Loucy (cell line): Measurements from ENCODE around the gene BCAP29.
A peak's percentile ranks its signal among the peaks of the same experiment; 100 is the strongest.

Source experiments
- H2AFZ ChIP-seq: fragments of 200-600 bp; sonication (generic); 2 replicates; pipeline ENCODE4 v1.6.0; 2016; ENCODE audit warnings: antibody characterized with exemption, mild to moderate bottlenecking, low read length, moderate library complexity
- H3F3A ChIP-seq: fragments of 200-600 bp; 2 replicates; pipeline ENCODE4 v1.6.0; 2016; ENCODE audit warnings: antibody characterized with exemption, low read depth, mild to moderate bottlenecking
- H3K27me3 ChIP-seq: fragments of 200-600 bp; sonication (generic); 2 replicates; pipeline ENCODE4 v1.6.1; 2014; ENCODE audit warnings: low read length, mild to moderate bottlenecking; ENCODE audit not compliant: insufficient read depth, poor library complexity, severe bottlenecking
- H3K36me3 ChIP-seq: fragments of 200-600 bp; sonication (generic); 2 replicates; pipeline ENCODE4 v1.6.1; 2016; ENCODE audit warnings: low read length; ENCODE audit not compliant: insufficient read depth
- H3K4me1 ChIP-seq: fragments of 200-600 bp; sonication (generic); 2 replicates; pipeline ENCODE4 v1.5.1; 2014; ENCODE audit warnings: low read length, mild to moderate bottlenecking; ENCODE audit not compliant: insufficient read depth, poor library complexity, severe bottlenecking
- H3K4me2 ChIP-seq: fragments of 200-600 bp; sonication (generic); 2 replicates; pipeline ENCODE4 v1.6.0; 2014; ENCODE audit warnings: antibody characterized with exemption, low read length, low read depth, mild to moderate bottlenecking; ENCODE audit not compliant: poor library complexity, severe bottlenecking
- H3K4me3 ChIP-seq: fragments of 200-600 bp; sonication (generic); 2 replicates; pipeline ENCODE4 v1.5.1; 2014; ENCODE audit warnings: low read length, mild to moderate bottlenecking, mixed read lengths; ENCODE audit not compliant: poor library complexity, severe bottlenecking
- H3K79me2 ChIP-seq: fragments of 200-600 bp; sonication (generic); 2 replicates; pipeline ENCODE4 v1.6.1; 2014; ENCODE audit warnings: low read length; ENCODE audit not compliant: insufficient read depth
- H3K9ac ChIP-seq: fragments of 200-600 bp; sonication (generic); 2 replicates; pipeline ENCODE4 v1.6.0; 2014; ENCODE audit warnings: mild to moderate bottlenecking, low read depth, low read length, moderate library complexity; ENCODE audit not compliant: poor library complexity, severe bottlenecking
- H3K9me2 ChIP-seq: fragments of 200-600 bp; sonication (generic); replicated peaks from 2 replicates; pipeline ENCODE4 v1.6.1; 2016; ENCODE audit warnings: low read depth, low read length, mixed read lengths
- H3K9me3 ChIP-seq: fragments of 200-600 bp; sonication (generic); 2 replicates; pipeline ENCODE4 v1.6.1; 2014; ENCODE audit warnings: mild to moderate bottlenecking, antibody characterized with exemption, low read length, low read depth; ENCODE audit not compliant: insufficient read depth
- H4K20me1 ChIP-seq: fragments of 200-600 bp; sonication (generic); 2 replicates; pipeline ENCODE4 v1.6.0; 2014; ENCODE audit warnings: antibody characterized with exemption, low read length, mild to moderate bottlenecking; ENCODE audit not compliant: insufficient read depth, poor library complexity, severe bottlenecking
- EZH2phosphoT487 ChIP-seq: fragments of 200-600 bp; IDR thresholded peaks from 2 replicates; pipeline ENCODE4 v1.6.1; 2018; ENCODE audit warnings: antibody characterized with exemption, mild to moderate bottlenecking, moderate library complexity, borderline replicate concordance
- TF ChIP-seq, protein P1 (sequence below): fragments of 200-600 bp; sonication (generic); conservative IDR thresholded peaks from 2 replicates; pipeline ENCODE4 v1.5.1; 2014; ENCODE audit warnings: mild to moderate bottlenecking, antibody characterized with exemption, low read length

Gene BCAP29

GRCh38 chr7:107628461-107629064 lies 48.5 kb downstream of the BCAP29 start:
- Histone ChIP-seq H3K9ac (no peak overlapping the region), H3K9me3 (no peaks in the 10 kb centered on the region), H3K79me2 (no peaks in the 10 kb centered on the region), H3K4me2 (no peak overlapping the region), H3K4me1 (peaks cover 12% of the 10 kb centered on the region), H3K9me2 (no peaks in the 10 kb centered on the region), H3K36me3 (no peaks in the 10 kb centered on the region), H3K27me3 (no peaks in the 10 kb centered on the region), H4K20me1 (no peaks in the 10 kb centered on the region), H2AFZ (0 out of 2 replicates have a peak overlapping the region, but pooled peaks have one; percentile 2), H3F3A (no peaks in the 10 kb centered on the region), H3K4me3 (no peak overlapping the region)
- TF ChIP-seq, protein P1, sequence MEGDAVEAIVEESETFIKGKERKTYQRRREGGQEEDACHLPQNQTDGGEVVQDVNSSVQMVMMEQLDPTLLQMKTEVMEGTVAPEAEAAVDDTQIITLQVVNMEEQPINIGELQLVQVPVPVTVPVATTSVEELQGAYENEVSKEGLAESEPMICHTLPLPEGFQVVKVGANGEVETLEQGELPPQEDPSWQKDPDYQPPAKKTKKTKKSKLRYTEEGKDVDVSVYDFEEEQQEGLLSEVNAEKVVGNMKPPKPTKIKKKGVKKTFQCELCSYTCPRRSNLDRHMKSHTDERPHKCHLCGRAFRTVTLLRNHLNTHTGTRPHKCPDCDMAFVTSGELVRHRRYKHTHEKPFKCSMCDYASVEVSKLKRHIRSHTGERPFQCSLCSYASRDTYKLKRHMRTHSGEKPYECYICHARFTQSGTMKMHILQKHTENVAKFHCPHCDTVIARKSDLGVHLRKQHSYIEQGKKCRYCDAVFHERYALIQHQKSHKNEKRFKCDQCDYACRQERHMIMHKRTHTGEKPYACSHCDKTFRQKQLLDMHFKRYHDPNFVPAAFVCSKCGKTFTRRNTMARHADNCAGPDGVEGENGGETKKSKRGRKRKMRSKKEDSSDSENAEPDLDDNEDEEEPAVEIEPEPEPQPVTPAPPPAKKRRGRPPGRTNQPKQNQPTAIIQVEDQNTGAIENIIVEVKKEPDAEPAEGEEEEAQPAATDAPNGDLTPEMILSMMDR, result no peak
- no peak for TF ChIP-seq EZH2phosphoT487

DNA sequence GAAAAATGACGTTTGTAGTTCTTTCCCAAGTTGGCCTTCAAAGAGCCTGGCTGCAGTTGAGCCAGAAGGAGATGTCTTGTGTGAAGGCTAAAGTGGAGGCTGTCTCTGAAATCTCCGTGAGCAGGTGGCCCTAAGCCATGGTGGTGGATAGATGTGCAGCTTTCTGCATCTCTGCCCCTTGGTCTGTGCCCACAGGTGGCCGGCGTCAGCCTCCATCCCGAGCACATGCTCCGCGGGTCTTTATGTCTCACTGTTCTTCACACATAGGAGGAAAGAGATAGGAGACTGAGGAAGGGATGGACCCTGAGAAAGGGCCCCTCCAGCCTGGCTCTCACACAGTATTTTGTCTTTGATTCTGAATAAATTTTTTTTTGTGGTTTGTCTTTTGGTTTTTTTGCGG lies 50.3 kb downstream of the BCAP29 start:
- H3K9me3 ChIP-seq, result no peaks in the 10 kb centered on the region
- no peaks in the 10 kb centered on the region for H3K79me2 ChIP-seq
- H3K27me3 ChIP-seq, result no peaks in the 10 kb centered on the region
- peaks cover 12% of the 10 kb centered on the region for H3K4me1 ChIP-seq
- H3K36me3 ChIP-seq, result no peaks in the 10 kb centered on the region
- no peak overlapping the region for H3K4me3 ChIP-seq
- no peaks in the 10 kb centered on the region for H3F3A ChIP-seq
- no peak overlapping the region for H2AFZ ChIP-seq
- H3K9me2 ChIP-seq, result no peaks in the 10 kb centered on the region
- TF ChIP-seq, protein P1, result no peak
- no peak for TF ChIP-seq EZH2phosphoT487
- H4K20me1 ChIP-seq, result no peaks in the 10 kb centered on the region
- no peak overlapping the region for H3K4me2 ChIP-seq
- no peak overlapping the region for H3K9ac ChIP-seq

DNA sequence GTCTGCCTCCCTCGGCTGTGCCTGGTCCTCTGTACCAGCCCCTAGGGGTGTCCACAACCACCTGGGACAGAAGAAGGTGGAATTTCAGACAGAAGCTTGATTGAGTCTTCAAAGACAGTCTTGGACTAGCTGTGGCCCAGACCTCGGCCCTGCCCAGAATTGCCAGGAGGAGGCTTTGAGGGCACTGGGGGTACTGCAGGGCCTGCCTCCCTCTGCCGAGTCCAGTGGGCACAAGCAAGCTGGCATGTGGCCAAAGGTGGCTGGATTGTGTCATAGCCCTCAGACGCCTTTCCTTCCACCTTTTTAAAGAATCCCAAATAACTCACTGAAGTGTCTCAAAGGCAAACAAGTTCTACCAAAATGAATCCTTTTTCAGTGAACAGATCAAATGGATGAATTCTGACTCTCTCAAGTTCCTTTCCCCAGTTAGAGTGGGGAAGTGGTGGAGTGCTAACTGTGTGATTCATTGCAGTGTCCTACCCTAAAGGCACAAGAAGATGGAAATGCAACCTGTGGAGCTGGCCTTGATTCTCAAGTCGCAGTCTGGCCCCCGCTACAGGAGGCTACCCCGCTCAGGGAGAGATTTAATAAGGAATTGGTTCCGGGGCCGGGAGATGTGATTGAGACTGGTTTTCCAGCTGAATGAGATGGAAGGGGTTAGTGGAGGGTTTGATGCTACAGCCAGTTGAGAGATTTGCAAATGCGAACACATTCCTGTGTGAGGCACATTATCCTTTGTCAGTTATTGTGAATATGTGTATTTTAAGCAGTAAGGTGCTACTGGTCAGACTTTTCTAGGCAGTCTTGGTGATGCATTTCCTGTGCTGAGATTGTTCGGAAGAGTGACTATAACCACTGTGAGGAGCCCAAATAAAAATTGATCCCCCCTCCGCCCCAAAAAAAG lies 51.8 kb downstream of the BCAP29 start:
- Histone ChIP-seq H3K27me3 (no peaks in the 10 kb centered on the region), H3K4me1 (peaks cover 12% of the 10 kb centered on the region), H4K20me1 (no peaks in the 10 kb centered on the region), H2AFZ (no peak overlapping the region), H3K9me3 (no peaks in the 10 kb centered on the region), H3K4me3 (no peak overlapping the region), H3F3A (no peaks in the 10 kb centered on the region), H3K9me2 (no peaks in the 10 kb centered on the region), H3K9ac (no peak overlapping the region), H3K36me3 (no peaks in the 10 kb centered on the region), H3K4me2 (no peak overlapping the region), H3K79me2 (no peaks in the 10 kb centered on the region)
- TF ChIP-seq EZH2phosphoT487, result no peak
- TF ChIP-seq, protein P1, result no peak
